Measurements from ENCODE around the gene CELA1.

The CELA1 gene

GRCh38 chr12:51374361-51374760, 27.9 kb upstream of the CELA1 start:
- no peak for DNase-seq

- DNase-seq = no peak
These were observed 26.7 kb upstream of the CELA1 start for GRCh38 chr12:51373187-51373586.

- DNase-seq = no peak
These were observed 25.5 kb upstream of the CELA1 start for GRCh38 chr12:51372021-51372420.

- DNase-seq = peak in 1 of 2 experiments; percentile 13
These were observed 24.9 kb upstream of the CELA1 start for GRCh38 chr12:51371295-51371953.

GRCh38 chr12:51370667-51371066, 24.2 kb upstream of the CELA1 start:
- DNase-seq = no peak

GRCh38 chr12:51369581-51369980, 23.1 kb upstream of the CELA1 start:
- no peak for DNase-seq

GRCh38 chr12:51368640-51369517, 22.4 kb upstream of the CELA1 start:
- peak in 1 of 2 experiments; percentile 17 for DNase-seq

- no peak for DNase-seq
These were observed 18.8 kb upstream of the CELA1 start for GRCh38 chr12:51365276-51365675.

GRCh38 chr12:51364001-51364400, 17.5 kb upstream of the CELA1 start:
- no peak for DNase-seq

- no peak for DNase-seq
These were observed 16.4 kb upstream of the CELA1 start for GRCh38 chr12:51362747-51363342.

GRCh38 chr12:51362307-51362706, 15.8 kb upstream of the CELA1 start:
- DNase-seq = no peak

- DNase-seq = no peak
These were observed 14.9 kb upstream of the CELA1 start for GRCh38 chr12:51361161-51362016.

- DNase-seq = no peak
These were observed 13.8 kb upstream of the CELA1 start for GRCh38 chr12:51360315-51360714.

- no peak for DNase-seq
These were observed 13.4 kb upstream of the CELA1 start for GRCh38 chr12:51359851-51360250.

GRCh38 chr12:51358496-51358895, 12.0 kb upstream of the CELA1 start:
- DNase-seq = no peak

- DNase-seq = peak in 1 of 2 experiments; percentile 29
These were observed 11.0 kb upstream of the CELA1 start for GRCh38 chr12:51357374-51358047.

- DNase-seq = peak in 1 of 2 experiments; percentile 68
These were observed 5.5 kb upstream of the CELA1 start for GRCh38 chr12:51351913-51352532.

- DNase-seq = no peak
These were observed 2.5 kb upstream of the CELA1 start for GRCh38 chr12:51349026-51349425.

- no peak for DNase-seq
These were observed 1.6 kb upstream of the CELA1 start for GRCh38 chr12:51348116-51348515.

- no peak for DNase-seq
These were observed 798 bp downstream of the CELA1 start for GRCh38 chr12:51345681-51346080.

GRCh38 chr12:51343201-51343600, 3.3 kb downstream of the CELA1 start:
- no peak for DNase-seq

- DNase-seq = no peak
These were observed 4.1 kb downstream of the CELA1 start for GRCh38 chr12:51342416-51342815.
